Measurements from ENCODE around the gene TUBB1.

DNA sequence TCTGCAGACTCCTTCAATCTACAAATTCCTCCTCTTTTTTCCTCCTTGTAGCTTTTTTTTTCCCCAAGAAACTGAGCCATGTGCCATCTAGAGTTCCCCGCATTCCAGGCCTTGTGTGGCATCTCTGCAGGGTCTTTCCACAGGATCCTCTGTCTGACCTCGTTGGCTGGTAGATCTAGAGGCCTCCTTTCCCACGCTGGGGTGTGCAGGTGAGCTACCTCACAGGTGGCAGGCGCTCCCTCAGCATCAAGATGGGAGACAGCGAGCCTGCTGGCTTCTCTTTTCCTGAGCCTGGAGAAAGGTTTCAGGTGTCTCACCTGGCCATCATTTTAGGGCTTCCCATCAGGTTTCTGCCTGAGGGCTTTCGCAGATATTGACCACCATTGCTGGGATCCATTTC lies 47.8 kb upstream of the TUBB1 start:
- TF ChIP-seq, protein P1, sequence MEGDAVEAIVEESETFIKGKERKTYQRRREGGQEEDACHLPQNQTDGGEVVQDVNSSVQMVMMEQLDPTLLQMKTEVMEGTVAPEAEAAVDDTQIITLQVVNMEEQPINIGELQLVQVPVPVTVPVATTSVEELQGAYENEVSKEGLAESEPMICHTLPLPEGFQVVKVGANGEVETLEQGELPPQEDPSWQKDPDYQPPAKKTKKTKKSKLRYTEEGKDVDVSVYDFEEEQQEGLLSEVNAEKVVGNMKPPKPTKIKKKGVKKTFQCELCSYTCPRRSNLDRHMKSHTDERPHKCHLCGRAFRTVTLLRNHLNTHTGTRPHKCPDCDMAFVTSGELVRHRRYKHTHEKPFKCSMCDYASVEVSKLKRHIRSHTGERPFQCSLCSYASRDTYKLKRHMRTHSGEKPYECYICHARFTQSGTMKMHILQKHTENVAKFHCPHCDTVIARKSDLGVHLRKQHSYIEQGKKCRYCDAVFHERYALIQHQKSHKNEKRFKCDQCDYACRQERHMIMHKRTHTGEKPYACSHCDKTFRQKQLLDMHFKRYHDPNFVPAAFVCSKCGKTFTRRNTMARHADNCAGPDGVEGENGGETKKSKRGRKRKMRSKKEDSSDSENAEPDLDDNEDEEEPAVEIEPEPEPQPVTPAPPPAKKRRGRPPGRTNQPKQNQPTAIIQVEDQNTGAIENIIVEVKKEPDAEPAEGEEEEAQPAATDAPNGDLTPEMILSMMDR (IDR thresholded peaks at IDR 0.05): no peak
- TF ChIP-seq POLR2A (IDR thresholded peaks at IDR 0.05): no peak

Measured in testis (tissue), 2 donors.